Measurements from ENCODE around the gene ALK.

- TF ChIP-seq, protein P1, sequence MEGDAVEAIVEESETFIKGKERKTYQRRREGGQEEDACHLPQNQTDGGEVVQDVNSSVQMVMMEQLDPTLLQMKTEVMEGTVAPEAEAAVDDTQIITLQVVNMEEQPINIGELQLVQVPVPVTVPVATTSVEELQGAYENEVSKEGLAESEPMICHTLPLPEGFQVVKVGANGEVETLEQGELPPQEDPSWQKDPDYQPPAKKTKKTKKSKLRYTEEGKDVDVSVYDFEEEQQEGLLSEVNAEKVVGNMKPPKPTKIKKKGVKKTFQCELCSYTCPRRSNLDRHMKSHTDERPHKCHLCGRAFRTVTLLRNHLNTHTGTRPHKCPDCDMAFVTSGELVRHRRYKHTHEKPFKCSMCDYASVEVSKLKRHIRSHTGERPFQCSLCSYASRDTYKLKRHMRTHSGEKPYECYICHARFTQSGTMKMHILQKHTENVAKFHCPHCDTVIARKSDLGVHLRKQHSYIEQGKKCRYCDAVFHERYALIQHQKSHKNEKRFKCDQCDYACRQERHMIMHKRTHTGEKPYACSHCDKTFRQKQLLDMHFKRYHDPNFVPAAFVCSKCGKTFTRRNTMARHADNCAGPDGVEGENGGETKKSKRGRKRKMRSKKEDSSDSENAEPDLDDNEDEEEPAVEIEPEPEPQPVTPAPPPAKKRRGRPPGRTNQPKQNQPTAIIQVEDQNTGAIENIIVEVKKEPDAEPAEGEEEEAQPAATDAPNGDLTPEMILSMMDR (IDR thresholded peaks at IDR 0.05; ENCODE audit: borderline replicate concordance, extremely low read depth, low read length, poor library complexity, severe bottlenecking) = no peak
- no peak for TF ChIP-seq EZH2 (IDR thresholded peaks at IDR 0.05; ENCODE audit: borderline replicate concordance, low read depth, low read length, severe bottlenecking)
These were observed 646.2 kb downstream of the ALK start for GRCh38 chr2:29275186-29275585.

Measured in DND-41 (cell line).